ENCODE results near the gene MYO18B.
A peak's percentile ranks its signal among the peaks of the same experiment; 100 is the strongest.

The MYO18B gene

DNA sequence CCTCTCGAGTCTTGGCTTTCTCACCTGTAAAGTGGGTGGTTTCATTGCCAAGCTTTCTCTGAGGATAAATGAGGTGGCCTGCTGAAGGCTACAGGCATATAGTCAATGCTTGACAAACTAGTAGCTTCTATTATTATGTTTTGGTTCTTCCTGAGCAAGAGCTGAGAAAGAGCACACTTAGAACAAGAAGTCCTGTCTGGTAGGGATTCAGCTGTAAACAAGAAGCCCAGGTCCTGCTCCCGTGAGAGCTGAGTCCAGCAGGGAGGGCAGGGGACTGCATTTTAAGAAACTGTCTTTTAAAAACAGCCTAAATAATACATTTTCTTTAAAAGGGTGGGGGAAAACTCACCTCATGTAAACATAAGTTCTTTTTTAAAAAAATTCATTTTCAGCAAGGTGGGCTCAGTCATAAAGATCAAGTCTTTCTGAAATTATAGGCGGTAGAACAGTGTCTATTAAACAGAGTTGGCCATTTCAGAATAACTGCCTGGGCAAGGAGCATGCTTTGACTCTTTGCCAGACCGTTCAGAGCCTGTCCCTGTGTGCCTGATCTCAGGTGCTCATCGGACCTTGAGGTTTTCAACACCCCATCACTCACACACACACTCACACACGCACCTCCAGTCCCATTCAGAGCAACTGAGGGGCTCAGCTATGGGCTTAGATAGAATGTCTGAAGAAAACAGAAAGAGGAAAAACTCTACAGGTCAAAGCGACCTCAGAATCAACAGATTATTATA lies 29.2 kb upstream of the MYO18B start:
- no peak for DNase-seq

- DNase-seq, result no peak
Observed at GRCh38 chr22:25714070-25714469, 27.9 kb upstream of the MYO18B start.

DNA sequence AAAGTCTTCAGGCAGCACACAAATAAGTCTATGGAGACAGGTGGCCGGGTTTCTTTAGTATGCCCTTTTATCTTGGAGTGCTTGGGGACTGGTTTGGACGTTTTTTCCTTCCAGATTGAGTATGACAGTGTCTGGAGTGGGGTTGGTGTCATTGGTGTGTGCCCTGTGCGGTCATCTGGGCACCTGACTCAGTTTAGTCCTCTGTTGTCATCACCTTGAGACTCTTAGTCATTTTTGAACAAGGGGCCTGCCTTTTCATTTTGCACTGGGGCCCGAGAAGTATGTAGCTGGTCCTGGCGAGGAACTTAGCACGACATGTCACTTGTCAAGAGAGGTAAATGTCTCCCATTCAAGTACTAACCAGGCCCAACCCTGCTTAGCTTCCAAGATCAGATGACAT lies 27.2 kb upstream of the MYO18B start:
- no peak for DNase-seq

GRCh38 chr22:25716637-25717036 lies 25.4 kb upstream of the MYO18B start:
- DNase-seq, result no peak

DNA sequence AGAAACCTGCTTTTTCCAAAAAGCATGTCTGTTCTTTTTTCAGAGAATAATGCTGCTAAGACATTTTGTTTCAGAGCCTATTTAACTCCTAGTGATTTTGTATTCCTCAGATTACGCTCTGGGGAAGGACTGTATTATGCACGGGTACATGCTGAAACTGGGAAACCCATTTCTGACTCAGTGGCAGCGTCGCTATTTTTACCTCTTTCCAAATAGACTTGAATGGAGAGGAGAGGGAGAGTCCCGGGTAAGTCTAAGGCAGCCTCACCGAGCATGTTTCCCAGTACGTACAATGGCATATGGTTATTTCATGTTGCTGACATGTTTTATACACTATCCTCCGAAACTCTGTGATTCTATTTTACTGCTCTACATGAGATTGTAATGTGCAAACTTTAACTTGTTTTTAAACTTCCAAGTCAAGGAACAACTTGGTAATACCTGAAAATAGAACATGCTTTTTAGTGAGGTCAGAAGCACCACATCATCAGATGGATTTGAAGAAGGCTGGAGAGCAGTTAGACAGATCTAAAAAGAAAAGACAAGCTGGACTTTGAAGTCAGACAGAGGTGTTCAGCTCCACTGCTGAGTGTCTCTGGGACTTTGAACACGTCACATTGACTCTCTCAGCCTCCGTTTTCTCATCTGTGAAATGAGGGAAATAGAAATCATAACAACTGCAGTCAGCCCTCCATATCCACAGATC lies 23.7 kb upstream of the MYO18B start:
- no peak for DNase-seq

- DNase-seq, result no peak
Observed at GRCh38 chr22:25722223-25722622, 19.8 kb upstream of the MYO18B start.

- DNase-seq, result no peak
Observed at GRCh38 chr22:25722626-25723025, 19.4 kb upstream of the MYO18B start.

DNA sequence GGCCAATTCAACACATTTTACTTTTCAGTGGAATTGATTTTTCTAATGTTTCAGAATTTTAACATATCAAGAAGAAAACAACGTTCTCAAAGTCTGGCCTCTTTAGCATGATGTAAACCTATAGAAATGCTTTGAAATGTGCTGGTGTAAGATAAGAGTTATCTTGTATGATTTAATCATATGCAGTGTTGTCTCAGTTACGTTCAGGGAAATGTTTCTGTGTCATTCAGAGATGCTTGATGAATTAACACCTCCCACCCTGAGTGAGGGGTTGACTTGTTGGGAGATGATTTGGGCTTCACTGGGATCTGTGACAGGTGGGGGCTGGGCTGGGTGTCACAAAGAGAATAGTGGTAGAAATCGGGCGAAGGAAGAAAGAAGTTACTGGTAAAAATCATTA lies 15.7 kb upstream of the MYO18B start:
- no peak for DNase-seq

- DNase-seq, result no peak
Observed at GRCh38 chr22:25728071-25728470, 13.9 kb upstream of the MYO18B start.

- no peak for DNase-seq
Observed at GRCh38 chr22:25729016-25729995, 12.7 kb upstream of the MYO18B start.

DNA sequence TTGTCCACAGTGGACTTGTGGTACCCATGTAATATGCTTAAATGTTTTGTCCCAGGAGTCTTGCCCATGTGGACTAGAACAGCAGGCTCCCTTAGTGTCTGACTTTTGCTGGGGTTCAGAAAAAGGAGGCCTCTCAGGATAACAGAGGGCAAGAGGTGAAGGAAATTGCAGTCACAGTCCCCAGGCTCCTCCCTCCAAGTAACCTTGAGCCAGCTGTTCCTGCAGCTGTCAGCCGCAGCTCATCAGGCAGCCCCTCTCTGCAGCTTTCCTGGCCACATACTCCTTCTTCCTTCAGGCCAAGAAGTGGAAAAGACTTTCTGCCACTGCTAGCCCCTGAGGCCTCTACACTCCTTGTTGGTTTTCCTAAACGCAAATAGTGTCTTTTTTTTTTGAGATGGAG lies 6.3 kb upstream of the MYO18B start:
- DNase-seq, result no peak

- DNase-seq, result no peak
Observed at GRCh38 chr22:25736378-25737011, 5.5 kb upstream of the MYO18B start.

DNA sequence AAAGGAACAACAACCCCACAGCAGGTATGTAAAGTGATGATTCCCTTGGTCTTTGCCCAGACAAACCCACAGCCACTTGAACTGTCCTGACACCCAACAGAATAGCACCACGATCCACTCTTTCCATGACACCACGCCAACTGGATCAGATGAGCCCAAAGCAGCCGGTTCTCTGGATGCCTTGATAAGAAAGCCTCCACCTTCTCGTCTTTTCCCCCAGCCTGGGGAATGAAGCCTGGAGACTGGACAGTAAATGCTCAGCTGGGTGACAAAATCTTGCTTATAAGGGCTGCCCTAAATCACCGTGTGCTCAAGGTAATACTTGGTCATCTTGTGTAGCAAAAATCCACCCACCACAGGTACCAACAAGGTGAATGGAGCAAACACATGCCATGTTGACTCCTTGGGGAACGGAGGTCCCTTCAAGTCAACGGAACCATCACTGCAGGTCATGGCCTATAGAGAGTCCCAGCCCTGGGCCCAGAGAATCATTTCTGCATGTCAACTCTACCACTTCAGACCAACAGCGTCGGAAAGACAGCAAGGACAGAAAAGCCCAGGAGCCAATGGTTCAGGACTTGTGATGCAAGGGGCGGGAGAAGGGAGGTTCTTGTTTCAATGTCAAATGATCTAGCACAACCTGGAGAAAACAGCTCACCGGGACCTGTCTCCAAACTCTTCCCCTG lies 2.2 kb upstream of the MYO18B start:
- DNase-seq, result no peak

DNA sequence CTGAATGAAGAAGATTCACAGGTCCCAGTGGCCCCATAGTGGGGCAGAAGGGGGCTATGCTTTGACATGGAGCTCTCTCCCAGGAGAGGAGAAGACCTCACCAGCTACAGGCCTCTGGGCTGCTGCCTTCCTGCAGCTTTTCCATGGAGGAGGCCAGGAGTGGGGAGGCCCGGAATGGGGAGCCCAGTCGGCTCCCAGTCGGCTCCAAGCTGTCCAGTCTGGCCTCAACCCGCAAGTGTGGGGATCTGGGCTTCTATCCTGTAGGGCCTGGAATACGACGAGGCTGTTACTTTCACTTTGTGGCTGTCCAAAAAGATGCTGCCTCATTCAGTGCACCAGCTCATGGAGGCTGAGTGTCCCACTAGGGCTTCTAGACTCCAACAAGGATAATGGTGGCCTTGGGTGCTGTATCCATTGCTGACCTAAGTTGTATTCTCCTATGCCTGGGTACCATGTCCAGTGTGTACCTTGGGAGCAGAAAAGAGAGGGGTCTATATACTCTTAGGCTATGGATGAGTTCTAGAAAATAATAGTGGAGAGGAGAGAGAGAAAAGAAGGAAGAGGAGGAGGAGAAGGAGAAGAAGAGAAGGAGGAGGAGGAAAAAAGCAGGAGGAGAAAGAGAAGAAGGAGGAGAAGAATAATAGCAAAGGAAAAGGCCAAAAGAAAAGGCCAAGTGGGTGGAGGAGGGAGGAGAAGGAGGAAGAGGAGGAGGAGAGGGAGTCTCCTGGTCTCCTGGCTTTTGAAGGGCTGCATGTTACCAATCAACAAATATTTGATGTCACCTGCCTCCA lies 1.1 kb downstream of the MYO18B start:
- no peak for DNase-seq

DNA sequence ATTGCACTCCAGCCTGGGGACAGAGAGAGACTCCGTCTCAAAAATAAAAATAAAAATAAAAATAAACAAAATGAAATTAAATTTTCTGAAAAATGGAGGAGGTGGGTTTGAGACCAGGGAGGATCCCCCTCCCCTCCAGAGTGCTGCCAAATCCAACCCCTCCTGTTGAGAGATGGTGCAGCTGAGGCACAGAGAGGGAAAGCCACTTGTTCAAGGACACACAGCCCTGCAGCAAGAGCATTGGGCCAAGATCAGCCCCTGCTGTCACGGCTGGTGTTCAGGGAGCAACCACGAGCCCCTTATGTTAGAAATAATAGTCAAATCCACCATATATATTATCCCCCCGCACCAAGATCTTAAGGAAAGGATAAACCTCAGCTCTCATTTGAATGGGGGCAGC lies 2.7 kb downstream of the MYO18B start:
- DNase-seq, result no peak

GRCh38 chr22:25745341-25746011 lies 3.5 kb downstream of the MYO18B start:
- peak; percentile 6 for DNase-seq

GRCh38 chr22:25746012-25746373 lies 4.0 kb downstream of the MYO18B start:
- DNase-seq, result no peak

- DNase-seq, result no peak
Observed at GRCh38 chr22:25747245-25747944, 5.4 kb downstream of the MYO18B start.

GRCh38 chr22:25748140-25748539 lies 6.2 kb downstream of the MYO18B start:
- DNase-seq, result no peak

GRCh38 chr22:25748704-25749103 lies 6.7 kb downstream of the MYO18B start:
- no peak for DNase-seq

All from NCI-H524 treated with DMSO at 0.1 percent for 48 hours (cell line).